Ishikawa (cell line): Measurements from ENCODE around the gene FBXW5.

Experiments used
- CEBPB ChIP-seq: IDR thresholded peaks from 2 replicates; pipeline ENCODE4 v1.6.1; 2012
- CREB1 ChIP-seq: IDR thresholded peaks from 2 replicates; pipeline ENCODE4 v1.6.1; 2012; ENCODE audit warnings: low read depth
- EGR1 ChIP-seq: IDR thresholded peaks from 2 replicates; pipeline ENCODE4 v1.6.1; 2012
- EP300 ChIP-seq: IDR thresholded peaks from 2 replicates; pipeline ENCODE4 v1.6.1; 2012; ENCODE audit warnings: borderline replicate concordance
- FOXM1 ChIP-seq: IDR thresholded peaks from 2 replicates; pipeline ENCODE4 v1.6.1; 2012; ENCODE audit warnings: low read depth, borderline replicate concordance
- MAX ChIP-seq: IDR thresholded peaks from 2 replicates; pipeline ENCODE4 v1.6.1; 2012
- NFIC ChIP-seq: IDR thresholded peaks from 2 replicates; pipeline ENCODE4 v1.6.1; 2012
- RAD21 ChIP-seq: IDR thresholded peaks from 2 replicates; pipeline ENCODE4 v1.6.1; 2012; ENCODE audit warnings: low read depth
- REST ChIP-seq: IDR thresholded peaks from 2 replicates; pipeline ENCODE4 v1.6.1; 2012; ENCODE audit warnings: low read depth, mild to moderate bottlenecking
- TAF1 ChIP-seq: IDR thresholded peaks from 2 replicates; pipeline ENCODE4 v1.6.1; 2012; ENCODE audit warnings: low read depth, mild to moderate bottlenecking
- TCF12 ChIP-seq: IDR thresholded peaks from 2 replicates; pipeline ENCODE4 v1.6.1; 2012; ENCODE audit warnings: low read depth
- TEAD4 ChIP-seq: IDR thresholded peaks from 2 replicates; pipeline ENCODE4 v1.6.1; 2012
- YY1 ChIP-seq: IDR thresholded peaks from 2 replicates; pipeline ENCODE4 v1.6.1; 2012; ENCODE audit warnings: low read depth
- ZBTB7A ChIP-seq: IDR thresholded peaks from 2 replicates; pipeline ENCODE4 v1.6.1; 2012; ENCODE audit warnings: low read depth
- TF ChIP-seq, protein P1 (sequence below): IDR thresholded peaks from 2 replicates; pipeline ENCODE4 v1.6.1; 2012

The FBXW5 gene

GRCh38 chr9:136910197-136910900 lies 34.2 kb downstream of the FBXW5 start:
- no peak for TF ChIP-seq TCF12
- TF ChIP-seq TAF1 = no peak
- TF ChIP-seq CEBPB = no peak
- TF ChIP-seq YY1 = no peak
- TF ChIP-seq REST = no peak
- TF ChIP-seq CREB1 = no peak
- TF ChIP-seq RAD21 = no peak
- no peak for TF ChIP-seq ZBTB7A

- TF ChIP-seq YY1 (no peak), TCF12 (no peak)
- TF ChIP-seq, protein P1, sequence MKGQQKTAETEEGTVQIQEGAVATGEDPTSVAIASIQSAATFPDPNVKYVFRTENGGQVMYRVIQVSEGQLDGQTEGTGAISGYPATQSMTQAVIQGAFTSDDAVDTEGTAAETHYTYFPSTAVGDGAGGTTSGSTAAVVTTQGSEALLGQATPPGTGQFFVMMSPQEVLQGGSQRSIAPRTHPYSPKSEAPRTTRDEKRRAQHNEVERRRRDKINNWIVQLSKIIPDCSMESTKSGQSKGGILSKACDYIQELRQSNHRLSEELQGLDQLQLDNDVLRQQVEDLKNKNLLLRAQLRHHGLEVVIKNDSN = no peak
Observed at GRCh38 chr9:136907011-136907914, 37.3 kb downstream of the FBXW5 start.

GRCh38 chr9:136906266-136906665 lies 38.3 kb downstream of the FBXW5 start:
- TF ChIP-seq FOXM1 = no peak
- no peak for TF ChIP-seq REST

GRCh38 chr9:136903041-136903554 lies 41.4 kb downstream of the FBXW5 start:
- TF ChIP-seq YY1 = no peak
- TF ChIP-seq TEAD4 = no peak
- no peak for TF ChIP-seq NFIC

DNA sequence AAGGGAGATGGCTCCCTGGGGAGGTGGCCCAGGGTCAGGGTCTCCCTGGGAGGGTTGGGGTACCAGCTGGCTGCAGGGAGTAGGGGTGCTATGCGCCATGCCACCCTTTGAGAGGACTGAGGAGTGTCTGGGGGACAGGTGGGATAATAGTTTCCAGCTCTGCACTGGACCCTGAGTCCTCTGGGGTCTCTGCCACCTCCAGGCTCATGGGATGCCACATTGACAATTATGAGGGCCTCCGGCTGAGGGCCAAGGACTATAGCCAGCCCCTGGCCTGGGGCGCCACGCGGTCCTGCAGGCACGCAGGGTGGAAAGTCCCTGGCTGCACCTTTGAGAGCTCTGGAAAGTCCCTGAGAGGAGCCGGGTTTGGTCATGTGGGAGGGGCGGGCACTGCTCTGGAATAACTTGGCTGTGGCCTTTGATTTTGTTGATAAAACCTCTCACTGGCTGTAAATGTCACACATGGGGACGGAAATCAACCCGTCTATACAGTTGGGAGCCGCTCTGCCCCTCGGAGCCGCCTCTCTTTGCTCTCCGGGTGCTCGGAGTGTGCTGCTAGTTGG lies 42.2 kb downstream of the FBXW5 start:
- no peak for TF ChIP-seq NFIC
- TF ChIP-seq MAX = no peak
- TF ChIP-seq, protein P1 = no peak
- TF ChIP-seq ZBTB7A = no peak
- TF ChIP-seq TAF1 = no peak
- TF ChIP-seq CEBPB = no peak
- TF ChIP-seq YY1 = no peak
- no peak for TF ChIP-seq TCF12
- TF ChIP-seq EGR1 = no peak
- no peak for TF ChIP-seq EP300
- no peak for TF ChIP-seq REST
- TF ChIP-seq FOXM1 = no peak
- TF ChIP-seq TEAD4 = no peak
- TF ChIP-seq CREB1 = no peak
- no peak for TF ChIP-seq RAD21
